H9 (cell line): ENCODE results near the gene VDAC1. TPM values are rescaled to one million over a fixed set of nuclear protein-coding genes. Genes with fewer than 3 reads are reported as not detected.

ENCODE experiments used
- DNase-seq: peaks from one replicate; pipeline ENCODE4 v3.0.0-alpha.2; 2017
- H2AFZ ChIP-seq: one replicate; pipeline ENCODE4 v1.6.1; 2013; ENCODE audit warnings: mild to moderate bottlenecking, low read length, control low read depth, moderate library complexity
- H2AK5ac ChIP-seq: 2 replicates; pipeline ENCODE4 v1.6.1; 2013; ENCODE audit warnings: low read length, control low read depth, mixed read lengths; ENCODE audit not compliant: insufficient read length
- H2BK120ac ChIP-seq: one replicate; pipeline ENCODE4 v1.6.1; 2013; ENCODE audit warnings: low read depth, mild to moderate bottlenecking, low read length, control low read depth, inconsistent platforms; ENCODE audit not compliant: poor library complexity, severe bottlenecking
- H2BK12ac ChIP-seq: 2 replicates; pipeline ENCODE4 v1.6.1; 2013; ENCODE audit warnings: low read length, control low read depth, mixed read lengths, low read depth; ENCODE audit not compliant: insufficient read length
- H2BK15ac ChIP-seq: 2 replicates; pipeline ENCODE4 v1.6.1; 2013; ENCODE audit warnings: low read depth, low read length, control low read depth
- H2BK20ac ChIP-seq: one replicate; pipeline ENCODE4 v1.6.1; 2013; ENCODE audit warnings: low read depth, mild to moderate bottlenecking, low read length, control low read depth, inconsistent platforms; ENCODE audit not compliant: poor library complexity, severe bottlenecking
- H2BK5ac ChIP-seq: 2 replicates; pipeline ENCODE4 v1.6.1; 2013; ENCODE audit warnings: low read length, control low read depth, mixed read lengths; ENCODE audit not compliant: insufficient read length
- H3K14ac ChIP-seq: 2 replicates; pipeline ENCODE4 v1.6.1; 2013; ENCODE audit warnings: low read length, control low read depth; ENCODE audit not compliant: insufficient read depth
- H3K18ac ChIP-seq: 2 replicates; pipeline ENCODE4 v1.6.1; 2013; ENCODE audit warnings: low read depth, mild to moderate bottlenecking, mixed read lengths, low read length, control low read depth; ENCODE audit not compliant: insufficient read length
- H3K23ac ChIP-seq: 2 replicates; pipeline ENCODE4 v1.6.1; 2013; ENCODE audit warnings: low read length, control low read depth, mixed read lengths, low read depth; ENCODE audit not compliant: insufficient read length
- H3K23me2 ChIP-seq: 2 replicates; pipeline ENCODE4 v1.6.1; 2013; ENCODE audit warnings: low read depth, mild to moderate bottlenecking, mixed read lengths, low read length, control low read depth; ENCODE audit not compliant: insufficient read length, poor library complexity, severe bottlenecking
- H3K27ac ChIP-seq: 2 replicates; pipeline ENCODE4 v1.5.1; 2013; ENCODE audit warnings: low read length, control low read depth, mixed read lengths, low read depth; ENCODE audit not compliant: insufficient read length
- H3K27me3 ChIP-seq: 2 replicates; pipeline ENCODE4 v1.6.1; 2013; ENCODE audit warnings: low read length, control low read depth, inconsistent platforms; ENCODE audit not compliant: insufficient read depth
- H3K4ac ChIP-seq: 2 replicates; pipeline ENCODE4 v1.6.1; 2013; ENCODE audit warnings: low read depth, mild to moderate bottlenecking, control low read depth, inconsistent platforms, low read length, moderate library complexity
- H3K4me1 ChIP-seq: 2 replicates; pipeline ENCODE4 v1.6.1; 2013; ENCODE audit warnings: low read length, control low read depth, inconsistent platforms; ENCODE audit not compliant: insufficient read depth
- H3K4me2 ChIP-seq: 2 replicates; pipeline ENCODE4 v1.6.1; 2013; ENCODE audit warnings: low read length, control low read depth, mixed read lengths; ENCODE audit not compliant: insufficient read length, insufficient read depth
- H3K56ac ChIP-seq: 2 replicates; pipeline ENCODE4 v1.6.1; 2013; ENCODE audit warnings: low read depth, mild to moderate bottlenecking, mixed read lengths, low read length, control low read depth; ENCODE audit not compliant: insufficient read length
- H3K79me1 ChIP-seq: 2 replicates; pipeline ENCODE4 v1.6.1; 2013; ENCODE audit warnings: low read depth, mild to moderate bottlenecking, moderate library complexity, low read length, control low read depth, inconsistent platforms; ENCODE audit not compliant: insufficient read depth, poor library complexity, severe bottlenecking
- H3K79me2 ChIP-seq: 2 replicates; pipeline ENCODE4 v1.6.1; 2013; ENCODE audit warnings: low read length, control low read depth, inconsistent platforms; ENCODE audit not compliant: insufficient read depth
- H3K9ac ChIP-seq: 2 replicates; pipeline ENCODE4 v1.6.1; 2013; ENCODE audit warnings: low read length, control low read depth, mixed read lengths; ENCODE audit not compliant: insufficient read length; ENCODE audit errors: extremely low read depth
- H3K9me3 ChIP-seq: one replicate; pipeline ENCODE4 v1.6.1; 2013; ENCODE audit warnings: low read depth, low read length, inconsistent platforms; ENCODE audit not compliant: control insufficient read depth
- H3T11ph ChIP-seq: one replicate; pipeline ENCODE4 v1.6.1; 2013; ENCODE audit warnings: mild to moderate bottlenecking, low read length, control low read depth, inconsistent platforms
- H4K20me1 ChIP-seq: one replicate; pipeline ENCODE4 v1.6.1; 2013; ENCODE audit not compliant: control insufficient read depth, insufficient read length, insufficient read depth
- H4K5ac ChIP-seq: 2 replicates; pipeline ENCODE4 v1.6.1; 2013; ENCODE audit warnings: low read depth, mild to moderate bottlenecking, mixed read lengths, low read length, control low read depth; ENCODE audit not compliant: insufficient read length
- H4K8ac ChIP-seq: replicated peaks from 2 replicates; pipeline ENCODE4 v1.6.1; 2013; ENCODE audit warnings: low read length, control low read depth, mixed read lengths, low read depth; ENCODE audit not compliant: insufficient read length
- H4K91ac ChIP-seq: 2 replicates; pipeline ENCODE4 v1.6.1; 2013; ENCODE audit warnings: low read depth, mild to moderate bottlenecking, moderate library complexity, mixed read lengths, low read length, control low read depth; ENCODE audit not compliant: insufficient read length
- H3K27ac Mint-ChIP-seq, 3 experiments: 2 replicates in 2 of 3; 3 replicates in 1 of 3; pipeline ENCODE4 v1.8.0; 2020 to 2021; ENCODE audit warnings: mixed read lengths in 3 of 3, mild to moderate bottlenecking in 1 of 3, moderate library complexity in 1 of 3
- H3K27me3 Mint-ChIP-seq: 2 replicates; pipeline ENCODE4 v1.8.0; 2021; ENCODE audit warnings: low read depth, mild to moderate bottlenecking, moderate library complexity, mixed read lengths
- H3K36me3 Mint-ChIP-seq, 3 experiments: 2 replicates in 2 of 3; 3 replicates in 1 of 3; pipeline ENCODE4 v1.8.0; 2020 to 2021; ENCODE audit warnings: low read depth in 3 of 3, mixed read lengths in 3 of 3; ENCODE audit not compliant: insufficient read depth in 1 of 3
- H3K4me1 Mint-ChIP-seq, 2 experiments: 2 replicates each; pipeline ENCODE4 v1.8.0; 2020; ENCODE audit warnings: mixed read lengths in 2 of 2
- H3K4me3 Mint-ChIP-seq, 2 experiments: 2 replicates in 1 of 2; 3 replicates in 1 of 2; pipeline ENCODE4 v1.8.0; 2020 to 2021; ENCODE audit warnings: mild to moderate bottlenecking in 2 of 2, mixed read lengths in 2 of 2, moderate library complexity in 1 of 2
- H3K9me3 Mint-ChIP-seq, 2 experiments: 2 replicates in 1 of 2; 3 replicates in 1 of 2; pipeline ENCODE4 v1.8.0; 2020; ENCODE audit warnings: mild to moderate bottlenecking in 2 of 2, mixed read lengths in 2 of 2, moderate library complexity in 1 of 2
- CTCF ChIP-seq: fragments of 200-600 bp; sonication (generic); conservative IDR thresholded peaks from 3 replicates; pipeline ENCODE4 v1.8.0; 2021; ENCODE audit warnings: antibody characterized with exemption, mild to moderate bottlenecking
- WGBS: extraction: QIAGEN DNeasy Blood & Tissue Kit; methylation state at CpG from one replicate; pipeline ENCODE4 v1.1.7; 2013; ENCODE audit warnings: missing lambda C conversion rate, low lambda C conversion rate, mixed read lengths; ENCODE audit not compliant: insufficient read length; ENCODE audit errors: extremely low coverage; 5-methylcytosine and 5-hydroxymethylcytosine counted together
- total RNA-seq: library from RNA; stranded (reverse); gene quantifications from 2 replicates; pipeline ENCODE4 v1.2.1, GENCODE V29; 2021

Gene VDAC1
- total RNA-seq, 1 experiment from 2014 or later, result 208 TPM

GRCh38 chr5:133943475-133943817, 61.3 kb downstream of the VDAC1 start:
- Histone ChIP-seq H3K79me1 (no peaks in the 10 kb centered on the region), H3T11ph (no peak overlapping the region), H3K23me2 (no peaks in the 10 kb centered on the region), H3K23ac (no peak overlapping the region), H3K9me3 (no peaks in the 10 kb centered on the region), H4K5ac (no peak overlapping the region), H3K27ac (no peak overlapping the region), H2BK15ac (no peak overlapping the region), H2AFZ (no peak overlapping the region), H4K8ac (no peak overlapping the region), H2BK120ac (no peak overlapping the region), H3K27me3 (no peaks in the 10 kb centered on the region), H3K4me2 (no peak overlapping the region), H3K9ac (no peak overlapping the region), H4K91ac (no peak overlapping the region), H2BK20ac (no peak overlapping the region), H3K4ac (no peak overlapping the region), H4K20me1 (no peaks in the 10 kb centered on the region), H2BK5ac (no peak overlapping the region), H3K79me2 (no peaks in the 10 kb centered on the region), H2BK12ac (no peak overlapping the region), H3K18ac (no peak overlapping the region), H3K4me1 (no peaks in the 10 kb centered on the region), H3K56ac (no peak overlapping the region), H2AK5ac (no peak overlapping the region), H3K14ac (no peak overlapping the region)
- Mint-ChIP-seq H3K27me3 (peaks cover 6% of the 10 kb centered on the region), H3K36me3 (no peaks in the 10 kb centered on the region), H3K9me3 (no peaks in the 10 kb centered on the region), H3K4me1 (peaks cover 1 to 11% of the 10 kb centered on the region in 2 experiments; a peak in 3 of 4 replicates), H3K4me3 (no peak overlapping the region), H3K27ac (no peak overlapping the region)
- DNase-seq, result no peak
- WGBS, result no CpG with 5 or more reads among the region's 7 CpGs
- TF ChIP-seq CTCF, result no peak
